SK-N-SH treated with all-trans-retinoic acid at 6 μM for 48 hours (cell line): Measurements from ENCODE around the gene RASSF6.

ENCODE experiments used
- ARNTL ChIP-seq: fragments of 450-650 bp; formaldehyde crosslinking; IDR thresholded peaks from 2 replicates; pipeline ENCODE4 v1.5.0; 2020; ENCODE audit warnings: low read depth, mild to moderate bottlenecking, moderate library complexity, borderline replicate concordance
- BACH2 ChIP-seq: fragments of 250-450 bp; sonication (Bioruptor Pico); IDR thresholded peaks from 2 replicates; pipeline ENCODE4 v1.9.0; 2021; ENCODE audit warnings: mild to moderate bottlenecking, borderline replicate concordance
- CSDC2 ChIP-seq: fragments of 250-450 bp; sonication (Bioruptor Pico); IDR thresholded peaks from 2 replicates; pipeline ENCODE4 v1.5.0; 2020; ENCODE audit warnings: mild to moderate bottlenecking, moderate library complexity
- ESRRG ChIP-seq: fragments of 250-450 bp; sonication (Bioruptor Pico); IDR thresholded peaks from 2 replicates; pipeline ENCODE4 v1.6.1; 2021; ENCODE audit warnings: mild to moderate bottlenecking
- GLIS3 ChIP-seq: fragments of 250-450 bp; sonication (Bioruptor Pico); IDR thresholded peaks from 2 replicates; pipeline ENCODE4 v1.5.0; 2020; ENCODE audit warnings: mild to moderate bottlenecking, moderate library complexity
- SNAI2 ChIP-seq: fragments of 250-450 bp; sonication (Bioruptor Pico); IDR thresholded peaks from 2 replicates; pipeline ENCODE4 v1.5.0; 2020; ENCODE audit warnings: mild to moderate bottlenecking, moderate library complexity
- ZFP30 ChIP-seq: fragments of 450-650 bp; formaldehyde crosslinking; IDR thresholded peaks from 2 replicates; pipeline ENCODE4 v1.5.0; 2022; ENCODE audit warnings: mild to moderate bottlenecking, moderate library complexity
- ZNF565 ChIP-seq: fragments of 450-650 bp; formaldehyde crosslinking; conservative IDR thresholded peaks from 2 replicates; pipeline ENCODE4 v1.5.0; 2020; ENCODE audit warnings: low read depth, mild to moderate bottlenecking, moderate library complexity
- ZNF70 ChIP-seq: fragments of 450-650 bp; formaldehyde crosslinking; IDR thresholded peaks from 2 replicates; pipeline ENCODE4 v1.5.0; 2020; ENCODE audit warnings: mild to moderate bottlenecking, moderate library complexity
- TF ChIP-seq, protein P1 (sequence below): fragments of 250-450 bp; sonication (Bioruptor Pico); IDR thresholded peaks from 2 replicates; pipeline ENCODE4 v1.8.0; 2020; ENCODE audit warnings: mild to moderate bottlenecking, moderate library complexity, borderline replicate concordance
- TF ChIP-seq, protein P2 (sequence below): fragments of 250-450 bp; sonication (Bioruptor Pico); IDR thresholded peaks from 2 replicates; pipeline ENCODE4 v1.5.1; 2021; ENCODE audit warnings: mild to moderate bottlenecking, moderate library complexity

DNA sequence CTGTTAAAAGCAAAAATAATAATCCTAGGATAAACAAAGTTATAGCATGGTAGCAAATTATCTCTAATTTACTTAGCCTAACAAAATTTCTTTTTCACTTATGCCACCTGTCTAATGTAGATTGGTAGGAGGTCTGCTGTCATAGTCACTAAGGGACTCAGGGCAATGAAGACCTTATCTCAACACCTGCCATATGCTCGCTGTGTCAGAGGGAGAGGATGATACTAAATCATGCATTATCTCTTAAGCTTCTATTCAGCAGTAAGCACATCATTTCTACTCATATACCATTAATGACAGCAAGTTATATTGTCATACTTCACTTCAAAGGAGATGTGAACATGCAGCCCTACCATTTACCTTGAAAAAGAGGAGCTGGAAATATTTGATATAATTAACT lies 94.6 kb downstream of the RASSF6 start:
- TF ChIP-seq ARNTL (CRISPR knock-in tag) (no peak), ZFP30 (CRISPR knock-in tag) (no peak), GLIS3 (CRISPR knock-in tag) (no peak), ESRRG (CRISPR knock-in tag) (no peak), BACH2 (CRISPR knock-in tag) (no peak), ZNF70 (CRISPR knock-in tag) (no peak), SNAI2 (CRISPR knock-in tag) (no peak), CSDC2 (no peak), ZNF565 (CRISPR knock-in tag) (no peak)
- TF ChIP-seq, protein P1, sequence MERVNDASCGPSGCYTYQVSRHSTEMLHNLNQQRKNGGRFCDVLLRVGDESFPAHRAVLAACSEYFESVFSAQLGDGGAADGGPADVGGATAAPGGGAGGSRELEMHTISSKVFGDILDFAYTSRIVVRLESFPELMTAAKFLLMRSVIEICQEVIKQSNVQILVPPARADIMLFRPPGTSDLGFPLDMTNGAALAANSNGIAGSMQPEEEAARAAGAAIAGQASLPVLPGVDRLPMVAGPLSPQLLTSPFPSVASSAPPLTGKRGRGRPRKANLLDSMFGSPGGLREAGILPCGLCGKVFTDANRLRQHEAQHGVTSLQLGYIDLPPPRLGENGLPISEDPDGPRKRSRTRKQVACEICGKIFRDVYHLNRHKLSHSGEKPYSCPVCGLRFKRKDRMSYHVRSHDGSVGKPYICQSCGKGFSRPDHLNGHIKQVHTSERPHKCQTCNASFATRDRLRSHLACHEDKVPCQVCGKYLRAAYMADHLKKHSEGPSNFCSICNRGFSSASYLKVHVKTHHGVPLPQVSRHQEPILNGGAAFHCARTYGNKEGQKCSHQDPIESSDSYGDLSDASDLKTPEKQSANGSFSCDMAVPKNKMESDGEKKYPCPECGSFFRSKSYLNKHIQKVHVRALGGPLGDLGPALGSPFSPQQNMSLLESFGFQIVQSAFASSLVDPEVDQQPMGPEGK (CRISPR knock-in tag) = no peak
- TF ChIP-seq, protein P2, sequence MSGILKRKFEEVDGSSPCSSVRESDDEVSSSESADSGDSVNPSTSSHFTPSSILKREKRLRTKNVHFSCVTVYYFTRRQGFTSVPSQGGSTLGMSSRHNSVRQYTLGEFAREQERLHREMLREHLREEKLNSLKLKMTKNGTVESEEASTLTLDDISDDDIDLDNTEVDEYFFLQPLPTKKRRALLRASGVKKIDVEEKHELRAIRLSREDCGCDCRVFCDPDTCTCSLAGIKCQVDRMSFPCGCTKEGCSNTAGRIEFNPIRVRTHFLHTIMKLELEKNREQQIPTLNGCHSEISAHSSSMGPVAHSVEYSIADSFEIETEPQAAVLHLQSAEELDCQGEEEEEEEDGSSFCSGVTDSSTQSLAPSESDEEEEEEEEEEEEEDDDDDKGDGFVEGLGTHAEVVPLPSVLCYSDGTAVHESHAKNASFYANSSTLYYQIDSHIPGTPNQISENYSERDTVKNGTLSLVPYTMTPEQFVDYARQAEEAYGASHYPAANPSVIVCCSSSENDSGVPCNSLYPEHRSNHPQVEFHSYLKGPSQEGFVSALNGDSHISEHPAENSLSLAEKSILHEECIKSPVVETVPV (CRISPR knock-in tag) = no peak
